ENCODE data around the gene PHKA1. TPM values are rescaled to one million over a fixed set of nuclear protein-coding genes. Genes with fewer than 3 reads are reported as not detected.

Gene PHKA1
- polyA plus RNA-seq, 2 donors, result 2.8 to 3.3 TPM

DNA sequence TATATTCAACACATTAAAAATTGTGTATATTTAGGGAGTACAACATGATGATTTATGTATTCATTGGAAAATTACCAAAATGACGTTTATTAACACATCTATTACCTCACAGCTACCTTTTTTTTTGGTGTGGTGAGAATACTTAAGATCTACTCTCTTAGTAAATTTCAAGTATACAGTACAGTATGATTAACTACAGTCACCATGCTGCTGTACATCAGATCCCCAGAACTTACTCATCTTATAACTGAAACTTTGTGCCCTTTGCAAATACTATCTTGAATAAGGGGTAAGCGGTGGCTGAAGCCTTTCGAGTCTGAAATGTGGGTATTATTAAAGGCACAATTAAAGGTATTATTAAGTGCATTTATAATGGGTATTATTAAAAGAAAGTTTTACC is 976 bp downstream of the PHKA1 start:
- WGBS, 2 donors, result 20 to 32% methylated on average over 3 of the region's 3 CpGs
- no peaks in the 10 kb centered on the region for H3K36me3 ChIP-seq (ENCODE audit: control insufficient read depth in 2 of 2, insufficient read depth in 2 of 2, low read length in 1 of 2)
- H3K9me3 ChIP-seq (ENCODE audit: control insufficient read depth in 2 of 2, insufficient read depth in 1 of 2, low read depth in 1 of 2, low read length in 1 of 2), result no peaks in the 10 kb centered on the region
- no peaks in the 10 kb centered on the region for H3K27me3 ChIP-seq (ENCODE audit: control insufficient read depth in 1 of 2, insufficient read depth in 2 of 2, low read length in 2 of 2)
- no peaks in the 10 kb centered on the region for H3K4me1 ChIP-seq (ENCODE audit: control insufficient read depth in 2 of 2, insufficient read depth in 2 of 2, low read length in 1 of 2)
- peak overlapping the region in 1 of 2 donors; percentile 53 for H3K4me3 ChIP-seq (ENCODE audit: low read depth in 1 of 2, low read length in 2 of 2)
- H3K27ac ChIP-seq (ENCODE audit: low read depth in 2 of 2, low read length in 1 of 2), result no peak overlapping the region

DNA sequence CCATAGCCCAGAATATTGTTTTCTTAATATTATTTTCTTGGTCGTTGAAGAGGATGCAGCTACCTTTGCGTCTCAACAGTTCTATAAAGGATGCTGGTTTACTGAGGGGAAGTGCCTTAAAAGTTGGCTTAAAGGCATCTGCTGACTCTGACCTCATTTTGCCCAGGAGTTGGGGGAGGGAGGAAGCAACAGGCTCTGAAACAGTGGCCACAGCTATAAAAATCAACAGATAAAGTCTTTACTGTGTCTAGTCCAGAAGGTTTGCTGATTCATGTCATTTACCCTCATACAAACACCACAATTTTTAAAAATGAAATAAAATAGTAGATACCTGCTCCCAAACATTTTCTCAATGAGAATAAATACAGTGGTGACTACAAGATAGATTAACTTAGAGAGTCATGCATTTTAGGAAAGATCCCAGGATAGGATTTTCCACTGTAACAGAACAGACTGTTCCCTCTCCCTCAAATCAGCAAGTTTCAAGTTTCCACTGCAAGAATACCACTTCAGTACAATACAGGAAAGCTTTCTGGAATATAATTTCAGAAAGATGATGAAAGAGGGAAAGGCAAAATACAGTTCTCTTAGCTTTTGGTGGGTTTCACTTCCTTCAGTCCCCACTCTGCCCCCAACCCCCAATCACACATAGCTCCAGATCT is 1.9 kb downstream of the PHKA1 start:
- WGBS, 2 donors, result 50 to 62% methylated on average over 2 of the region's 2 CpGs
- Histone ChIP-seq H3K9me3 (ENCODE audit: control insufficient read depth in 2 of 2, insufficient read depth in 1 of 2, low read depth in 1 of 2, low read length in 1 of 2) (no peaks in the 10 kb centered on the region), H3K4me3 (ENCODE audit: low read depth in 1 of 2, low read length in 2 of 2) (no peak overlapping the region), H3K27me3 (ENCODE audit: control insufficient read depth in 1 of 2, insufficient read depth in 2 of 2, low read length in 2 of 2) (no peaks in the 10 kb centered on the region), H3K36me3 (ENCODE audit: control insufficient read depth in 2 of 2, insufficient read depth in 2 of 2, low read length in 1 of 2) (no peaks in the 10 kb centered on the region), H3K4me1 (ENCODE audit: control insufficient read depth in 2 of 2, insufficient read depth in 2 of 2, low read length in 1 of 2) (no peaks in the 10 kb centered on the region), H3K27ac (ENCODE audit: low read depth in 2 of 2, low read length in 1 of 2) (no peak overlapping the region)

DNA sequence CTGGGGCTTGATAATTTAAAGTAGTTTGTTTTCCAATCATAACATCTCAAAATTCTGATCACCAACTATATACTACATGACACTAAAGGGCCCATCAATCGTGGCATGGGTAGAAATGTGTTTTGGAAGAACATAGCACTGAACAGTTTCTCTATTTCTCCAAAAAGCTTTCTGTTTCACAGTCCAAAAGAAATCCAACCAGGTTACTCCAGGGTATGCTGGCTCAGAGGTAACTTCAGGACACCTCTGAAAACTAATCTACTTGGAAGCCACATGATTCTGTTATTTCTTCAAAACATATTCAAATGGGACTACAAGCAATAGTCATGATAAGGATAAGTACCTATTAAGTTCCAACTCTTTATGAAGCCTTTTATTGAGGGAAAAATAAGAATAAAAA is 8.3 kb downstream of the PHKA1 start:
- Histone ChIP-seq H3K27ac (ENCODE audit: low read depth in 2 of 2, low read length in 1 of 2) (no peak overlapping the region), H3K4me3 (ENCODE audit: low read depth in 1 of 2, low read length in 2 of 2) (no peak overlapping the region), H3K27me3 (ENCODE audit: control insufficient read depth in 1 of 2, insufficient read depth in 2 of 2, low read length in 2 of 2) (no peaks in the 10 kb centered on the region), H3K9me3 (ENCODE audit: control insufficient read depth in 2 of 2, insufficient read depth in 1 of 2, low read depth in 1 of 2, low read length in 1 of 2) (no peaks in the 10 kb centered on the region), H3K36me3 (ENCODE audit: control insufficient read depth in 2 of 2, insufficient read depth in 2 of 2, low read length in 1 of 2) (no peaks in the 10 kb centered on the region), H3K4me1 (ENCODE audit: control insufficient read depth in 2 of 2, insufficient read depth in 2 of 2, low read length in 1 of 2) (no peaks in the 10 kb centered on the region)
- 72 to 75% methylated on average over 1 of the region's 1 CpG for WGBS, 2 donors

DNA sequence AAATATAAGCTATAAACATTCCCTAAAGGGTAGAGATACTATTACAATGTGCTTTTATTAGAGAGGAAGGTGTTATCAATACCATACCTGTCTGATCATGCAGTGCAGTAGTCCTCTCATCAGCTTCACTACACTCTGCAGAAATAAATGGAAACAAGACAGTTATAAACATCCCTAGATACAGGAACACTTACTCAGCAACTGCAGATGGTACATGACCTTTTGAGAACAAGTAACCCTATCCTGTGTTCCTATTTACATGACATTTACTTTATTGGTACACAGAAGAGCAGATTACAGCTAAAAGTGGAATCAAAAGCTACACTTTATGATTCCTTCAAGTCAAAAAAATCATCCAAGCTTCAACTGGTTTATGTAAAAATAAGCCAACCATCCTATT is 9.0 kb downstream of the PHKA1 start:
- Histone ChIP-seq H3K36me3 (ENCODE audit: control insufficient read depth in 2 of 2, insufficient read depth in 2 of 2, low read length in 1 of 2) (no peaks in the 10 kb centered on the region), H3K4me3 (ENCODE audit: low read depth in 1 of 2, low read length in 2 of 2) (no peak overlapping the region), H3K4me1 (ENCODE audit: control insufficient read depth in 2 of 2, insufficient read depth in 2 of 2, low read length in 1 of 2) (no peaks in the 10 kb centered on the region), H3K27me3 (ENCODE audit: control insufficient read depth in 1 of 2, insufficient read depth in 2 of 2, low read length in 2 of 2) (no peaks in the 10 kb centered on the region), H3K9me3 (ENCODE audit: control insufficient read depth in 2 of 2, insufficient read depth in 1 of 2, low read depth in 1 of 2, low read length in 1 of 2) (no peaks in the 10 kb centered on the region), H3K27ac (ENCODE audit: low read depth in 2 of 2, low read length in 1 of 2) (no peak overlapping the region)

DNA sequence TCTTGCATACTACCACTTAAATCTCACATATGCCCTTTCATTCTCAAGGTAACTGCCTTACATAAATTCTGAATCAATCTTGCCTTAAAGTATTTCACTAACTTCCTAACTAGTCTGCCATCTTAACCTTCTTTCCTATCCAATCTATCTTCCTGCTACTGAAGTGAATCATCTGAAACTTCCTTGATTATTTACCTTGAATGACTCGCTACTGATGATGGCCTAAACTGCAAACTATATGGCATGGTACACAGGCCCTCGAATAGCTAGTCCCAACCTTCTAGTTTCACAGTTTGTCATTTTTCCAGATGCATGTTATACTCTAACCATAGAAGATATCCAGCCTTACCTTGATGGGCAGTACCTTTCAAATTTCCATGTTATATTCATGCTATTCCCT is 19.9 kb downstream of the PHKA1 start:
- peak overlapping the region in 1 of 2 donors; percentile 22 for H3K27ac ChIP-seq (ENCODE audit: low read depth in 2 of 2, low read length in 1 of 2)
- 65 to 71% methylated on average over 2 of the region's 2 CpGs for WGBS, 2 donors
- no peaks in the 10 kb centered on the region for H3K27me3 ChIP-seq (ENCODE audit: control insufficient read depth in 1 of 2, insufficient read depth in 2 of 2, low read length in 2 of 2)
- H3K36me3 ChIP-seq (ENCODE audit: control insufficient read depth in 2 of 2, insufficient read depth in 2 of 2, low read length in 1 of 2), result no peaks in the 10 kb centered on the region
- H3K4me1 ChIP-seq (ENCODE audit: control insufficient read depth in 2 of 2, insufficient read depth in 2 of 2, low read length in 1 of 2), result no peaks in the 10 kb centered on the region
- H3K9me3 ChIP-seq (ENCODE audit: control insufficient read depth in 2 of 2, insufficient read depth in 1 of 2, low read depth in 1 of 2, low read length in 1 of 2), result no peaks in the 10 kb centered on the region
- H3K4me3 ChIP-seq (ENCODE audit: low read depth in 1 of 2, low read length in 2 of 2), result no peak overlapping the region

DNA sequence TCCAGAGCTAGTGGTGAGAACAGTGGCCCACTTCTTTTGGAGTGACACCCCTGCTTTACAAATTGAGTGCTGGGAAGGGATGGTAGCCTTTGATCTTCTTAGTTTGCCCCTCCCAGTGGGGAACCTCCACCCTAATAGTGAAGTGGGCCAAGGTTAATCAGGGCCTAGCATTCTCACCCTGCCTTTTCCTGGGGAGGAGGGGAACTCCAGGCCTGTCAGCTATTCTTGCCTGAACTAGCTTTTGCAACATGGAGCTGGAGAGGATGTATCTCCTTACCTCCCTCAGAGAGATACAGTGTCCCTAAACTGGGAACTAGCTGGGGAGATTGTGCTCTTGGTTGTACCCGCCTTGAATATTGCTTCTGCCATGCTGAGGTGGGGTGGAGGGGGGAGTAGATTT is 20.6 kb downstream of the PHKA1 start:
- Histone ChIP-seq H3K27ac (ENCODE audit: low read depth in 2 of 2, low read length in 1 of 2) (no peak overlapping the region), H3K27me3 (ENCODE audit: control insufficient read depth in 1 of 2, insufficient read depth in 2 of 2, low read length in 2 of 2) (no peaks in the 10 kb centered on the region), H3K4me1 (ENCODE audit: control insufficient read depth in 2 of 2, insufficient read depth in 2 of 2, low read length in 1 of 2) (no peaks in the 10 kb centered on the region), H3K9me3 (ENCODE audit: control insufficient read depth in 2 of 2, insufficient read depth in 1 of 2, low read depth in 1 of 2, low read length in 1 of 2) (no peaks in the 10 kb centered on the region), H3K36me3 (ENCODE audit: control insufficient read depth in 2 of 2, insufficient read depth in 2 of 2, low read length in 1 of 2) (no peaks in the 10 kb centered on the region), H3K4me3 (ENCODE audit: low read depth in 1 of 2, low read length in 2 of 2) (no peak overlapping the region)
- 75 to 91% methylated on average over 1 of the region's 1 CpG for WGBS, 2 donors

- Histone ChIP-seq H3K27ac (ENCODE audit: low read depth in 2 of 2, low read length in 1 of 2) (no peak overlapping the region), H3K27me3 (ENCODE audit: control insufficient read depth in 1 of 2, insufficient read depth in 2 of 2, low read length in 2 of 2) (no peaks in the 10 kb centered on the region), H3K4me3 (ENCODE audit: low read depth in 1 of 2, low read length in 2 of 2) (no peak overlapping the region), H3K4me1 (ENCODE audit: control insufficient read depth in 2 of 2, insufficient read depth in 2 of 2, low read length in 1 of 2) (no peaks in the 10 kb centered on the region), H3K36me3 (ENCODE audit: control insufficient read depth in 2 of 2, insufficient read depth in 2 of 2, low read length in 1 of 2) (no peaks in the 10 kb centered on the region), H3K9me3 (ENCODE audit: control insufficient read depth in 2 of 2, insufficient read depth in 1 of 2, low read depth in 1 of 2, low read length in 1 of 2) (no peaks in the 10 kb centered on the region)
- 68 to 95% methylated on average over 1 of the region's 1 CpG for WGBS, 2 donors
These were observed 26.7 kb downstream of the PHKA1 start for GRCh38 chrX:72687396-72687795.

- Histone ChIP-seq H3K4me3 (ENCODE audit: low read depth in 1 of 2, low read length in 2 of 2) (no peak overlapping the region), H3K27me3 (ENCODE audit: control insufficient read depth in 1 of 2, insufficient read depth in 2 of 2, low read length in 2 of 2) (no peaks in the 10 kb centered on the region), H3K9me3 (ENCODE audit: control insufficient read depth in 2 of 2, insufficient read depth in 1 of 2, low read depth in 1 of 2, low read length in 1 of 2) (no peaks in the 10 kb centered on the region), H3K27ac (ENCODE audit: low read depth in 2 of 2, low read length in 1 of 2) (peak overlapping the region in 1 of 2 donors; percentile 31), H3K4me1 (ENCODE audit: control insufficient read depth in 2 of 2, insufficient read depth in 2 of 2, low read length in 1 of 2) (no peaks in the 10 kb centered on the region), H3K36me3 (ENCODE audit: control insufficient read depth in 2 of 2, insufficient read depth in 2 of 2, low read length in 1 of 2) (no peaks in the 10 kb centered on the region)
- 42 to 52% methylated on average over 4 of the region's 4 CpGs for WGBS, 2 donors
These were observed 28.2 kb downstream of the PHKA1 start for GRCh38 chrX:72685810-72686456.

DNA sequence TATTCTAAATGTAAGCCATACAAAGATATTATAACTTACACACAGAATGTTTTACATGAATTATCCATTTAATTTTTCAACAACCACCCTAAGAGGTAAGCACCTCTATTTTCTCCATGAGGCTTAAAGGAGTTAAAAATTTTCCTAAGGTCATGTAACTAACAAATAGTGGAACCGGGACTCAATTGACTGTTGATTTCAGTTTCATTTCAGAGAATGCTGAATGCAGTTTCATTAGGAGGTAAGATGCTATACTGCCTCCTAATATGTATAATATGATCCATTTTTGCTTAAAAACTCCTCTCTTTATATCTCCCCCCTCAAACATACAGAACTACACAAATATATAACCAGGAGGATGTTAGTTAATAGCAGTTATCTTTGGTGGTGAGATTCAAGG is 29.1 kb downstream of the PHKA1 start:
- Histone ChIP-seq H3K27ac (ENCODE audit: low read depth in 2 of 2, low read length in 1 of 2) (no peak overlapping the region), H3K36me3 (ENCODE audit: control insufficient read depth in 2 of 2, insufficient read depth in 2 of 2, low read length in 1 of 2) (no peaks in the 10 kb centered on the region), H3K4me3 (ENCODE audit: low read depth in 1 of 2, low read length in 2 of 2) (no peak overlapping the region), H3K9me3 (ENCODE audit: control insufficient read depth in 2 of 2, insufficient read depth in 1 of 2, low read depth in 1 of 2, low read length in 1 of 2) (no peaks in the 10 kb centered on the region), H3K4me1 (ENCODE audit: control insufficient read depth in 2 of 2, insufficient read depth in 2 of 2, low read length in 1 of 2) (no peaks in the 10 kb centered on the region), H3K27me3 (ENCODE audit: control insufficient read depth in 1 of 2, insufficient read depth in 2 of 2, low read length in 2 of 2) (no peaks in the 10 kb centered on the region)
- 27 to 32% methylated on average over 1 of the region's 1 CpG for WGBS, 2 donors

DNA sequence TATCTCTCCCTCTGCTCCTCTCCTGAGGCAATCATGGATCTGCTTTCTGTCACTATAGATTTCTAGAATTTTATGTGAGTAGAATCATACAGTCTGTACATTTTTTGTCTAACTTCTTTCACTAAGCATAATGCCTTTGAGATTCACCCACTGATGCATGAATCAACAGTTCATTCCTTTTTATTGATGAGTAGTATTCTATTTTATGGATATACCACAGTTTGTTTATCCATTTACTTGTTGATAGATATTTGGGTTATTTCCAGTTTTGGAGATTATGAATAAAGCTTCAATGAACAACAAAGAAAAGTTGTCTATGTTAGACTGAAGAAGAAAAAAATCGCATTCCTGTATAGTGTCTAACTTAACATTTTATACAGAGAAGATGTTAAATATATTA is 30.5 kb downstream of the PHKA1 start:
- WGBS, 2 donors, result 91 to 97% methylated on average over 1 of the region's 1 CpG
- Histone ChIP-seq H3K36me3 (ENCODE audit: control insufficient read depth in 2 of 2, insufficient read depth in 2 of 2, low read length in 1 of 2) (no peaks in the 10 kb centered on the region), H3K27ac (ENCODE audit: low read depth in 2 of 2, low read length in 1 of 2) (no peak overlapping the region), H3K27me3 (ENCODE audit: control insufficient read depth in 1 of 2, insufficient read depth in 2 of 2, low read length in 2 of 2) (no peaks in the 10 kb centered on the region), H3K4me1 (ENCODE audit: control insufficient read depth in 2 of 2, insufficient read depth in 2 of 2, low read length in 1 of 2) (no peaks in the 10 kb centered on the region), H3K4me3 (ENCODE audit: low read depth in 1 of 2, low read length in 2 of 2) (no peak overlapping the region), H3K9me3 (ENCODE audit: control insufficient read depth in 2 of 2, insufficient read depth in 1 of 2, low read depth in 1 of 2, low read length in 1 of 2) (no peaks in the 10 kb centered on the region)
